Stimulated activated CD4-positive, alpha-beta T cell treated with anti-CD3 and anti-CD28 coated beads, Interleukin-4, amount 100 ng/mL, for 48 hours (primary cell): ENCODE measurements around the gene RNF126.
"Not testable (repeated sequence)": the region's sequence is repeated elsewhere in the genome, so short reads cannot be mapped to it uniquely, and the experiment has no call there.

Source experiments
- DNase-seq, 2 donors: peaks; one replicate each; pipeline ENCODE4 v3.0.0-alpha.2; 2020; ENCODE audit warnings: low read depth in 2 of 2

RNF126 gene

GRCh38 chr19:628168-628567, 34.8 kb downstream of the RNF126 start:
- peak in 1 of 2 donors; percentile 18 for DNase-seq

GRCh38 chr19:626566-626965, 36.4 kb downstream of the RNF126 start:
- not testable (repeated sequence) for DNase-seq

GRCh38 chr19:625257-625656, 37.8 kb downstream of the RNF126 start:
- DNase-seq = no peak

- no peak for DNase-seq
These were observed 38.4 kb downstream of the RNF126 start for GRCh38 chr19:624433-625109.

- DNase-seq = no peak
These were observed 39.0 kb downstream of the RNF126 start for GRCh38 chr19:623974-624373.

GRCh38 chr19:623175-623916, 39.7 kb downstream of the RNF126 start:
- DNase-seq = no peak

- DNase-seq = no peak
These were observed 40.3 kb downstream of the RNF126 start for GRCh38 chr19:622666-623065.

- no peak for DNase-seq
These were observed 41.2 kb downstream of the RNF126 start for GRCh38 chr19:621819-622218.

- DNase-seq = not testable (repeated sequence)
These were observed 41.8 kb downstream of the RNF126 start for GRCh38 chr19:621191-621590.

- DNase-seq = no peak
These were observed 42.7 kb downstream of the RNF126 start for GRCh38 chr19:620166-620862.

- no peak for DNase-seq
These were observed 43.6 kb downstream of the RNF126 start for GRCh38 chr19:619286-620002.

- DNase-seq = no peak
These were observed 44.2 kb downstream of the RNF126 start for GRCh38 chr19:618674-619285.

- DNase-seq = no peak
These were observed 44.8 kb downstream of the RNF126 start for GRCh38 chr19:618247-618619.

- no peak for DNase-seq
These were observed 45.3 kb downstream of the RNF126 start for GRCh38 chr19:617551-618246.

GRCh38 chr19:616747-617526, 46.1 kb downstream of the RNF126 start:
- no peak for DNase-seq

- DNase-seq = no peak
These were observed 46.8 kb downstream of the RNF126 start for GRCh38 chr19:616062-616700.

- DNase-seq = no peak
These were observed 47.4 kb downstream of the RNF126 start for GRCh38 chr19:615619-616018.

- no peak for DNase-seq
These were observed 49.1 kb downstream of the RNF126 start for GRCh38 chr19:613732-614567.

GRCh38 chr19:612941-613340, 50.1 kb downstream of the RNF126 start:
- no peak for DNase-seq
